Endothelial cell of umbilical vein (primary cell): ENCODE data around the gene ERBB4. TPM values are rescaled to one million over a fixed set of nuclear protein-coding genes. Genes with fewer than 3 reads are reported as not detected.

Experiments
- BruUV-seq: library from RNA; stranded (reverse); fragments of 400-500 nt; replicated peaks from 2 replicates; lab custom pipeline; 2021; lab: Mats Ljungman, UMichigan
- CTCF ChIA-PET: fragments of 300-600, 350-600 bp; sonication (Branson Sonifier 250); formaldehyde crosslinking; loops from one replicate; lab custom pipeline; 2021; ENCODE audit warnings: antibody characterized with exemption, inconsistent platforms; lab: Charles Lee
- POLR2A ChIA-PET: fragments of 300-600, 350-600 bp; sonication (Branson Sonifier 250); formaldehyde crosslinking; loops from one replicate; lab custom pipeline; 2021; ENCODE audit warnings: antibody characterized with exemption, inconsistent platforms; lab: Charles Lee
- DNase-seq: peaks from one replicate; pipeline ENCODE4 v3.0.0-alpha.2; 2011; ENCODE audit warnings: low read depth, low spot score
- FAIRE-seq: peaks from 2 replicates; lab custom pipeline; 2011; peaks lifted over from hg19 to GRCh38; lab: Jason Lieb, UNC
- H2AFZ ChIP-seq: 2 replicates; pipeline ENCODE4 v1.6.0; 2012; ENCODE audit warnings: low read depth, low read length, control low read depth, inconsistent platforms
- H3K27ac ChIP-seq: 2 replicates; pipeline ENCODE4 v1.5.1; 2011; ENCODE audit warnings: low read depth, mild to moderate bottlenecking, control low read depth, low read length, moderate library complexity; ENCODE audit not compliant: insufficient read depth
- H3K27me3 ChIP-seq, 2 experiments: 2 replicates each; pipeline versions ENCODE4 v1.6.0 to v1.6.1; 2011; ENCODE audit warnings: low read length in 2 of 2, mixed read lengths in 1 of 2; ENCODE audit not compliant: control insufficient read depth in 2 of 2, insufficient read depth in 2 of 2
- H3K36me3 ChIP-seq, 2 experiments: 2 replicates in 1 of 2; 3 replicates in 1 of 2; pipeline ENCODE4 v1.5.1; 2011; ENCODE audit warnings: low read length in 2 of 2, mild to moderate bottlenecking in 1 of 2, moderate library complexity in 1 of 2; ENCODE audit not compliant: control insufficient read depth in 2 of 2, insufficient read depth in 2 of 2; ENCODE audit errors: extremely low read depth in 1 of 2
- H3K4me1 ChIP-seq: 3 replicates; pipeline ENCODE4 v1.5.1; 2011; ENCODE audit warnings: mild to moderate bottlenecking, low read length; ENCODE audit not compliant: control insufficient read depth, insufficient read depth; ENCODE audit errors: extremely low read depth
- H3K4me2 ChIP-seq: 2 replicates; pipeline ENCODE4 v1.6.1; 2011; ENCODE audit warnings: low read length, control low read depth, mixed read lengths; ENCODE audit not compliant: insufficient read depth
- H3K4me3 ChIP-seq, 3 experiments: fragments of 200-600 bp in 1 of 3; sonication (generic), shearing (Covaris generic) in 1 of 3; replicated peaks in 1 of 3; 2 replicates each; pipeline ENCODE4 v1.5.1; 2011 to 2016; ENCODE audit warnings: control low read depth in 3 of 3, low read length in 3 of 3, mild to moderate bottlenecking in 2 of 3, inconsistent platforms in 1 of 3, low read depth in 1 of 3, moderate library complexity in 1 of 3; ENCODE audit not compliant: insufficient read depth in 1 of 3
- H3K79me2 ChIP-seq: 2 replicates; pipeline ENCODE4 v1.6.0; 2012; ENCODE audit warnings: low read length, inconsistent platforms; ENCODE audit not compliant: control insufficient read depth, insufficient read depth
- H3K9ac ChIP-seq: replicated peaks from 2 replicates; pipeline ENCODE3; 2011; ENCODE audit warnings: low read length, control low read depth; ENCODE audit not compliant: insufficient read depth; ENCODE audit errors: extremely low read depth
- H3K9me1 ChIP-seq: replicated peaks from 3 replicates; pipeline ENCODE4 v1.6.0; 2011; ENCODE audit warnings: mild to moderate bottlenecking, low read length; ENCODE audit not compliant: control insufficient read depth, insufficient read depth; ENCODE audit errors: extremely low read depth
- H3K9me3 ChIP-seq: replicated peaks from 2 replicates; pipeline ENCODE4 v1.5.1; 2012; ENCODE audit warnings: low read length, inconsistent platforms; ENCODE audit not compliant: control insufficient read depth, insufficient read depth
- H4K20me1 ChIP-seq: replicated peaks from 2 replicates; pipeline ENCODE3; 2011; ENCODE audit warnings: mild to moderate bottlenecking, low read length; ENCODE audit not compliant: control insufficient read depth, insufficient read depth; ENCODE audit errors: extremely low read depth
- CTCF ChIP-seq, 2 donors: IDR thresholded peaks; 1 replicate in 1 of 2; 2 replicates in 1 of 2; pipeline ENCODE4 v1.5.1; 2011; ENCODE audit warnings: low read length in 2 of 2, mild to moderate bottlenecking in 2 of 2, moderate library complexity in 2 of 2, control low read depth in 1 of 2, inconsistent platforms in 1 of 2, low read depth in 1 of 2; ENCODE audit not compliant: insufficient read depth in 1 of 2; ENCODE audit errors: extremely low read depth in 1 of 2
- EZH2 ChIP-seq: IDR thresholded peaks from 2 replicates; pipeline ENCODE4 v1.6.1; 2012; ENCODE audit warnings: borderline replicate concordance, low read depth, mild to moderate bottlenecking, moderate library complexity, low read length, inconsistent platforms; ENCODE audit not compliant: severe bottlenecking
- FOS ChIP-seq: IDR thresholded peaks from 2 replicates; pipeline ENCODE4 v1.6.1; 2011; ENCODE audit warnings: mild to moderate bottlenecking, low read length, moderate library complexity, borderline replicate concordance; ENCODE audit not compliant: insufficient read depth
- GATA2 ChIP-seq: IDR thresholded peaks from 2 replicates; pipeline ENCODE4 v1.7.0; 2011; ENCODE audit warnings: low read depth, mild to moderate bottlenecking, moderate library complexity, mixed read lengths, low read length; ENCODE audit not compliant: insufficient read length, insufficient read depth
- JUN ChIP-seq: IDR thresholded peaks from 2 replicates; pipeline ENCODE4 v1.6.1; 2011; ENCODE audit warnings: borderline replicate concordance, low read depth; ENCODE audit not compliant: insufficient read length, insufficient read depth
- MYC ChIP-seq: IDR thresholded peaks from one replicate; pipeline ENCODE4 v1.6.1; 2011; ENCODE audit warnings: mild to moderate bottlenecking, low read depth, low read length
- POLR2AphosphoS5 ChIP-seq: IDR thresholded peaks from 2 replicates; pipeline ENCODE4 v1.6.1; 2012; ENCODE audit warnings: low read depth, mild to moderate bottlenecking, control low read depth, low read length, moderate library complexity; ENCODE audit not compliant: insufficient read depth
- dilution Hi-C: fragments of 300-500 bp; cut with MboI; formaldehyde crosslinking; loops from one replicate; pipeline ENCODE4 v1.15.0; 2019; ENCODE audit warnings: low sequenced_read_pairs; ENCODE audit not compliant: extremely low pct_ligation_motif_present
- intact Hi-C: fragments of 100-400 bp; cut with micrococcal nuclease; formaldehyde crosslinking; loops from one replicate; pipeline ENCODE4 v1.10.0; 2022
- polyA plus RNA-seq, 4 experiments: library from polyadenylated mRNA; depleted of rRNA in 3 of 4; stranded (reverse) in 3 of 4; unstranded in 1 of 4; fragments of >200 nt; gene quantifications; 2 replicates each; pipeline versions ENCODE4 v1.2.1 to v1.2.3, GENCODE V29; 2011 to 2012; ENCODE audit warnings: missing spikeins in 1 of 4
- total RNA-seq: library from RNA; stranded (reverse); gene quantifications from 2 replicates; pipeline ENCODE4 v1.2.3, GENCODE V29; 2021

Gene ERBB4
- total and polyA plus RNA-seq, 2 donors (not counting 3 experiments of a cell fraction or from before 2014, with no cell fraction given) = 0.01 to 0.27 TPM

DNA sequence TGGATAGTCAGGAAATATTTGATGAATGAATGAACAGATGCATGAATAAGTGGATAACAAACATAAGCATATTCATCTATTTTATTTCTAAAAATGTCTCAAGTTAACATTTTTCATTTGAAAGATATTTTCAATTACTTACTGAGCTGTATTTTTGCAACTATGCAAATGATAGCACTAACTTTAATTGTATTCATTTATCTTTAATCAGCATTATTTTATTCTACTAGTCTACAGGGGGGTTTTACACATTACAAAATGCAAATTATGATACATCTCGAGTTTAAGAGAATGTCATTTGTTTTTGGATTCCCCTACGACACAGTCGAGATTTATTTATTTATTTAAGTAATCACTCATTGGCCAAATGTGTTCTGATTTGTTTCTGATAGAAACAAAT is 530.6 kb downstream of the ERBB4 start:
- intact Hi-C loops = loop anchor here (2.0 to 10.0 kb wide), 4 partner anchors 15 to 559 kb away; no protein-coding TSS in a partner anchor

DNA sequence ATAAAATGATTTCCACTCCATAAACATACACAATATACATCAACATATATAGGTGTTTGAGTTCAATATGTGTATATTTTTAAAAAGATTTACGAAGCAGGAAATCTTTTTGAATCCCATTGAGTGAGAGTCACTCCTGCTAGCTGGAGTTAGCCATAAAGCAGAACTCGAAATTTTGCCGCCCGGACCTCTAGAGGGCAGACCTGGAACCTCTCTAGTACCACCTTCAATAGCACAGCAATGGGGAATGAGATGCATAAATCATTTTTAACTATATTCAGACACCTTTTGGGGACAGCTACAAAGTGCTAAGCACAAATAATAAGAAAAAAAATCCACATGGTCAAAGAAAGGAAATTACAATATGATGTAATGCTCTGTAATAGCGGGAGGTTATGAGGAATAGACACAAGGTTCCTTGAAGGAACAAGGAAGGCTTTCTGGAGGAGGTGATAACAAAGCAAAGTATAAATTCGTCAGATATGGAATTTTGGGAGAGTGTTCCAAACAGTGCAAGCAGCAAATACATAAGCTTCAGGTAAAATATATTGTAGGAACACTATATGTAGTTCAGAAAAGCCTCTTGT is 533.4 kb downstream of the ERBB4 start:
- no peaks in the 10 kb centered on the region for H3K9me1 ChIP-seq
- intact Hi-C loops (loop anchor here (1.0 to 10.0 kb wide), 7 partner anchors 28 to 562 kb away; no protein-coding TSS in a partner anchor), dilution Hi-C loops (no loop called here)
- FAIRE-seq (peak; percentile 46), DNase-seq (peak; percentile 67)
- ChIA-PET CTCF (interaction anchor here (0.6 to 2.9 kb wide), 64 partner anchors 9 to 562 kb away, joined by 3 to 65 read pairs (median 4); no protein-coding TSS in a partner anchor), POLR2A (no interaction called here)
- H3K79me2 ChIP-seq = no peaks in the 10 kb centered on the region
- no peak overlapping the region for H3K4me2 ChIP-seq
- no peak overlapping the region for H3K27ac ChIP-seq
- H3K9ac ChIP-seq = no peak overlapping the region
- peak overlapping the region; percentile 42 for H2AFZ ChIP-seq
- H3K27me3 ChIP-seq = no peaks in the 10 kb centered on the region
- no peaks in the 10 kb centered on the region for H4K20me1 ChIP-seq
- no peak overlapping the region for H3K4me3 ChIP-seq
- no TSS peak for BruUV-seq
- TF ChIP-seq CTCF (IDR thresholded peaks at IDR 0.05; ENCODE audit: extremely low read depth in 1 of 2, insufficient read depth in 1 of 2, low read depth in 1 of 2, low read length in 2 of 2) (peak; percentile 52 to 69), JUN (no peak), EZH2 (no peak), POLR2AphosphoS5 (no peak), FOS (no peak)
- no peaks in the 10 kb centered on the region for H3K4me1 ChIP-seq
- no peaks in the 10 kb centered on the region for H3K9me3 ChIP-seq
- H3K36me3 ChIP-seq = no peaks in the 10 kb centered on the region

More for the DNA sequence above, 530.6 kb downstream of the ERBB4 start:
- no peak overlapping the region for H3K9ac ChIP-seq
- H3K36me3 ChIP-seq = no peaks in the 10 kb centered on the region
- no peak overlapping the region for H3K27ac ChIP-seq
- H3K9me1 ChIP-seq = no peaks in the 10 kb centered on the region
- H2AFZ ChIP-seq = no peak overlapping the region
- FAIRE-seq = no peak
- H3K4me3 ChIP-seq = no peak overlapping the region
- POLR2A ChIA-PET = no interaction called here
- H4K20me1 ChIP-seq = no peaks in the 10 kb centered on the region
- no TSS peak for BruUV-seq
- DNase-seq = no peak
- H3K79me2 ChIP-seq = no peaks in the 10 kb centered on the region
- H3K4me1 ChIP-seq = no peaks in the 10 kb centered on the region
- H3K9me3 ChIP-seq = no peaks in the 10 kb centered on the region
- dilution Hi-C loops = no loop called here
- no peak overlapping the region for H3K4me2 ChIP-seq
- CTCF ChIA-PET = no interaction called here
- TF ChIP-seq JUN (no peak), GATA2 (no peak), MYC (no peak), EZH2 (no peak), POLR2AphosphoS5 (no peak)
- H3K27me3 ChIP-seq = no peaks in the 10 kb centered on the region
